ENCODE measurements around the gene AMN.
"Not testable (repeated sequence)": the region's sequence is repeated elsewhere in the genome, so short reads cannot be mapped to it uniquely, and the experiment has no call there.

AMN gene

DNA sequence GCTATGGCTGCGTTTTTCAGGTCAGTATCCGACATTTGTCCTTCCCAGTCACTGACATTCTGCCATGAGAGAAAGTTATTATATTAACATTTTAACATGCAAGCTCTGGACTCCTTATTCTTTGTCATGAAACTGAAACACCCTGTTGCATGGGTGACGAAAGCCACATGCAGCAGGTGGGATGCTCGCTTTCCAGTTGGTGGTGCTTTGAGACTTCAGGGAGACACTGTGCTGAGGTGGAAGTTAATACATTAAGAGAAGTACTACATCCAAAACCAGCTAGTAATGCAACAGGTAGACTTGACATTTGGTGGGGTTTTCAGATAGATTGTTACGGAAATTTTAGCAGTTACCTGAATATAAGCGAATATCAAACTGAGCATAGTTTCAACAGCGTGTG is 32.8 kb upstream of the AMN start:
- in situ Hi-C loops (cut with HindIII; ENCODE audit: low pct_unique_long_range_greater_than_20kb, low sequenced_read_pairs): no loop called here
- no peak for DNase-seq (ENCODE audit: low read depth in 1 of 2, low spot score in 1 of 2)
- no peak for TF ChIP-seq JUND (IDR thresholded peaks at IDR 0.05; ENCODE audit: low read depth)

DNA sequence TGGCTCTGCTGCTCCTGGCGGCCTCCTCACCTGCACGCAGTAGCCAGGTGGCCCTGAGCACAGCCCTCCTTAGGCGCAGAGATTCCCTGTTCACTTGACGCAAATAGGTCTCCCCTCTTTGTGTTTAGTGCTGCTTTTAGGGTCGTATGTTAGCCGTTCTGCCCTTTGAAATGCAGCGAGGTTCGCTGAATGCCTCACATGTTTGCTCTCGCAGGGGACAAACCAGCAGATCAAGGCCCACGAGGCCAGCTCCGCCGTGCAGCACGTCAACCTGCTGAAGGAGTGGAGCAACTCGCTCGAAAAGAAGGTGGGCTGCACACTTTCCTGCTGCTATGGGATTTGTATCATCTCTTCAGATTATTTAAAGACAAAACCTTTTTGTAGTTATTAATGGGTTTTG is 31.4 kb upstream of the AMN start:
- TF ChIP-seq JUND (IDR thresholded peaks at IDR 0.05; ENCODE audit: low read depth): no peak
- DNase-seq (ENCODE audit: low read depth in 1 of 2, low spot score in 1 of 2): no peak
- in situ Hi-C loops (cut with HindIII; ENCODE audit: low pct_unique_long_range_greater_than_20kb, low sequenced_read_pairs): no loop called here

DNA sequence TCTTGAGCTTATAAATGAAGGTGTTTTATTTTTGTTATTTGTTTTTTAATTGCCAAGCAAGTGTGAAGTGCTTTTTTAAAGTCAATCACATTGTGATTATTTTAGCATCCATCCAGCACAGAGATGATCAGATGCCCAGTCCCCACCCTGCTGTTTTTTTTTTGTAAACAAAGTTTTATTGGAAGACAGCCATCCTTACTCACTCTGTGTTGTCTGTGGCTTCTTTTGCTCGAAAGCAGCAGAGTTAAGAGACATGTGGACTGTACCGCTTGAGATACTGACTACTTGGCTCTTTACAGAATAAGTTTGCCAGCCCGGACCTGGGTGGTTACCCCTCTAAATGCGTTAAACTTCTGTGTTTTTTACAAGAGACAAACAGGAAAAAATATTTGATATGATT is 30.9 kb upstream of the AMN start:
- no peak for TF ChIP-seq JUND (IDR thresholded peaks at IDR 0.05; ENCODE audit: low read depth)
- no peak for DNase-seq (ENCODE audit: low read depth in 1 of 2, low spot score in 1 of 2)
- in situ Hi-C loops (cut with HindIII; ENCODE audit: low pct_unique_long_range_greater_than_20kb, low sequenced_read_pairs): no loop called here

DNA sequence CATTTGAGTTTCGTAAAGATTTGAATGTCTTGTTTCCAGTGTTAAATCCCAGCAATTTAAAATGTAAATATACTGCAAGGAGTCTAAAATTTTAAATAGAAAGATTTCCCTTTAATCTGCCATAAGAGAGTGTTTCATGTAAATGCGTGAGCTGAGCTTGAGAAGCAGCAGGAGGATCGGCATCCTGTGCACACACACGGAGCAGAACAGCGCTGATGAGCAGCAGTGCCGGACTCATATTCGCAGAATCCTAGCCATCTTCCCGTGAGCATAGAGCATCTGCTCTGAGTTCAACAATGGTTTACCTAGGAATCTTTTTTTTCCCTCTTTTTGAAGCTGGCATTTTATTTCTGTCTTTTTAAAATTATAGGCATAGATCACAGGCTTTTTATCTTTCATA is 29.8 kb upstream of the AMN start:
- in situ Hi-C loops (cut with HindIII; ENCODE audit: low pct_unique_long_range_greater_than_20kb, low sequenced_read_pairs): no loop called here
- no peak for DNase-seq (ENCODE audit: low read depth in 1 of 2, low spot score in 1 of 2)
- no peak for TF ChIP-seq JUND (IDR thresholded peaks at IDR 0.05; ENCODE audit: low read depth)

DNA sequence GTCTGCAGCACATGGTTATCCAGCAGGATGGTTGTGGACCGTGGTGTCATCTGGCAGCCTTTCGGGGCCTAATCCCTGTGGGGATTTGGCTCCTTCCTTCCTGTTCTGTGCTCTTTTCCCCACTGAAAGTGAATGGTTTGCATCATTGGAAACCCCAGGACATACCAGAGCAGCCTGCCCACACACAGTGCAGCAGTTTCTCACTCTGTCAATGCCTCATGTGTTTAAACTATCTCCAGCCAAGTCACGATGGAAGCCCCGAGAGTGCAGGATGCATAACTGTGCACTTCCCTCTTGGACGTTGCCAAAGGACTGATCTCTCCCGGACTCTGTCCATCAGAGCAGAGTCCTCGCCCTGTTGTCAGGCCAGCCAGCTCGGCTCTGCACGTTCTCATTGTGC is 29.0 kb upstream of the AMN start:
- no peak for DNase-seq (ENCODE audit: low read depth in 1 of 2, low spot score in 1 of 2)
- in situ Hi-C loops (cut with HindIII; ENCODE audit: low pct_unique_long_range_greater_than_20kb, low sequenced_read_pairs): no loop called here
- no peak for TF ChIP-seq JUND (IDR thresholded peaks at IDR 0.05; ENCODE audit: low read depth)

DNA sequence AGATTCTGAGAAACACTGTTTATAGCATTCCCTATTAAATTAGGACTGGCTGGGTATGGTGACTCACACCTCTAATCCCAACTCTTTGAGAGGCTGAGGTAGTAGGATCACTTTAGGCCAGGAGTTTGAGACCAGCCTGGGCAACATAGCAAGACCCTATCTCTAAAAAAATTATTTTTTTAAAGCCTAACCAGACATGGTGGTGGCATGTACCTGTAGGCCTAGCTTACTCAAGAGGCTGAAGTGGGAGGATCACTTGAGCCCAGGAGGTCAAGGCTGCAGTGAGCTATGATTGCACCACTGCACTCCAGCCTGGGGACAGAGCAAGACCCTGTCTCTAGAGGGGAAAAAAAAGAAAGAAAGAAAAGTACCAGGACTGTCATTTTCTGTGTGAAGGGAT is 25.7 kb upstream of the AMN start:
- DNase-seq (ENCODE audit: low read depth in 1 of 2, low spot score in 1 of 2); in situ Hi-C loops (cut with HindIII; ENCODE audit: low pct_unique_long_range_greater_than_20kb, low sequenced_read_pairs): not testable (repeated sequence)

DNA sequence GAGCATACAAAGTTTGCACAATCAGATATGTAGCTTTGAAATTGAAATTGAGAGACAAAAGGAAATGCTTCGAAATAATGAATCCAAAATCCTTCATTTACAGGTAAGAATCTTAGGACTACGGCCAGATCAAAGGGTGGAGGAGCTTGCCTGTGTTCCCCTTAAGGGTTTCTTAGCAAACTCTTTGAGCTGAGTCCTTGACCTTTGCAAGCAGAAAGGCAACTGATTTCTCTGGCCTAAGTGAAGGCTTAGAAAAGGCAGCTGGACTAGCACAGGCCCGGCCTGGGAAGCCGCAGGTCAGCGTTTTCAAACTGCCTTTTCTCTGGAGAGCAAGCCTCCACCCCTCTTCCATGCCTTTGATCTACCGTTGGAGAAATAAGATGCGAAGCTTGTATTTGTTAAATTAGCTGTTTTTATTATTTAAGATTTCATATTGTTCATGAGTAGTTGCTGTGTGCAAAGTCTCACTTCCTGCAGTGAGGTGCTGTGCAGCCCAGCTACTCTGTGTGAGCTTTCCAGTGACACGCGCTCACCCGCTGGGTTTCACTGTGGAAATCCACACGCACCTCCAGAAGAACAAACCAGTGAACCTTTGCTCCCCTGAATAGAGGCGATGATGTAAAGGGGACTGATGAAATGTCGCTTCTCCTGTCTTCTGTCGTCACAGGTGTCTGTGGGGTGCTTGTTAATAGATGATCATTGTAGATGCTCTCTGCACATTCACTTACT is 25.0 kb upstream of the AMN start:
- in situ Hi-C loops (cut with HindIII; ENCODE audit: low pct_unique_long_range_greater_than_20kb, low sequenced_read_pairs): no loop called here

DNA sequence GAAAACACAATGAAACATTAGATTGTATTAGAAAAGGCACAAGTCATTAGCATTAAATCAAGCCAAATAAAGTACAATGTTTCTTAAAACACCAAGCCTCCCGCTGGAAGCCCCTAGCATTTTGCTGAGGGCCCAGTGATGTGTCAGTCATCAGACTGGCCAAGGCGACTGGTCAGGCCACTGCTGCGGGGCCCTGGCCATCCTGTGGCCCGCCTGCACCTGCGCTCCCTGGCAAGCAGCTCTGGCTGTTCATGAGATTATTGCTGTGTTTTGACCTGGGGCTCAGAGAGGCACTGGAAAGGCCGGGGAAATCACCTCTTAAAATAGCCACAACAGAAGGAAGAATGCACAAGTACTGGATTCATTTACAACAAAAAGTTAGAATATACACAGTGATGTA is 24.2 kb upstream of the AMN start:
- TF ChIP-seq JUND (IDR thresholded peaks at IDR 0.05; ENCODE audit: low read depth): no peak
- in situ Hi-C loops (cut with HindIII; ENCODE audit: low pct_unique_long_range_greater_than_20kb, low sequenced_read_pairs): no loop called here
- no peak for DNase-seq (ENCODE audit: low read depth in 1 of 2, low spot score in 1 of 2)

More for the DNA sequence above, 25.0 kb upstream of the AMN start:
- no peak for TF ChIP-seq JUND (IDR thresholded peaks at IDR 0.05; ENCODE audit: low read depth)
- no peak for DNase-seq (ENCODE audit: low read depth in 1 of 2, low spot score in 1 of 2)

DNA sequence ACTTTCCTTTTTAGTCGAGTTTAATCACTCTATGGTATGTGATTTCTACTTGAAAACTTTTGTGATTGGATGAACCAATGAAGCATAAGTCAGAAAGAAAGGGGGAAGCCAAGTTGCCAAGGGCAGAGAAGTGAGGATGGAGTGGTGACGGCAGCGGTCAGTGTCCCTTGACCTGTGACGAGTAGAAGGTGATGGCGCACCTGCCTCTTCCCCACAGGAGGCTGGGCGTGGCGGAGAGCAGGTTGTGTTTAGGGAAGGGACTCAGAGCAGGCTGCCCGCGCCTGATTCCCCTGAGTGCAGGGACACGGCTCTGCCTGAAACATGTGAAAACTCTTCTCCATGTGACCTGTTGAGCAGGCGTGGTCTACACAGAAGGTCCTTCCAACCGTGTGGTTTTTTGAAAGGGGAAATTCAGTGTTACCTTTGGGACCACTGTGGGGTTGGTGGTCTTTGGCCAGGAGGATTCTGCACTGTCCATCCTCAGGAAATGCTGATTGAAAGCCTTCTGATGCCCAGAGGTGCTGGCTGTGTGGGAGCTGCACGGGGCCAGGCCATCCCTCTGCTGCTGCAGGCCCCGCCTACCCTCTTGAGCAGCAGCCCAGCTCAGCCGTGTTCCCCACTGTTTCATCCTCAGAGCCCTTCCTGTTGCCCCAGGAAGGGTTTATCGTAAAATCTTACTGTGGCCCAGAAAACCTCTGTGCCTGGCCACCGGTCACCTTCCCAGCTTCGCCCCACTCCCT is 23.5 kb upstream of the AMN start:
- no peak for TF ChIP-seq JUND (IDR thresholded peaks at IDR 0.05; ENCODE audit: low read depth)
- DNase-seq (ENCODE audit: low read depth in 1 of 2, low spot score in 1 of 2): no peak
- in situ Hi-C loops (cut with HindIII; ENCODE audit: low pct_unique_long_range_greater_than_20kb, low sequenced_read_pairs): no loop called here

DNA sequence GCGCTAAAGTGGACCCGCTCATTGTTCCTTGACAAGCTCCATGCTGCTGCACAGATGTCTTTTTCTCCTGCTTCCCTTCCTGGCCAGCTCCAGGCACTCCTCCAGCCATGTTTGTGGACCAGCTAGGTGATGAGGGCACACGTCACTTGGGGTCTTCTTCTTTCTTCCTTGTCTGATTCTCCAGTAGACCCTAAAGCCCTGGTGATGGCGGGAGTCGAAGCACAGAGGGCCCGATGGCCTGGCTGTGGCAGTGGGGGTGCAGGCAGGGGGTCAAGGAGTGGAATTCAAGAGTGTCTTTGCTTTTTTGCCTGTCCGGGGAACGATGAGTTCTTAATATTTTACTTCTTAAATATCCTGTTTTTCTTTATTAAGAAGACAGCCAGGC is 23.0 kb upstream of the AMN start:
- in situ Hi-C loops (cut with HindIII; ENCODE audit: low pct_unique_long_range_greater_than_20kb, low sequenced_read_pairs): no loop called here
- TF ChIP-seq JUND (IDR thresholded peaks at IDR 0.05; ENCODE audit: low read depth): no peak
- no peak for DNase-seq (ENCODE audit: low read depth in 1 of 2, low spot score in 1 of 2)

DNA sequence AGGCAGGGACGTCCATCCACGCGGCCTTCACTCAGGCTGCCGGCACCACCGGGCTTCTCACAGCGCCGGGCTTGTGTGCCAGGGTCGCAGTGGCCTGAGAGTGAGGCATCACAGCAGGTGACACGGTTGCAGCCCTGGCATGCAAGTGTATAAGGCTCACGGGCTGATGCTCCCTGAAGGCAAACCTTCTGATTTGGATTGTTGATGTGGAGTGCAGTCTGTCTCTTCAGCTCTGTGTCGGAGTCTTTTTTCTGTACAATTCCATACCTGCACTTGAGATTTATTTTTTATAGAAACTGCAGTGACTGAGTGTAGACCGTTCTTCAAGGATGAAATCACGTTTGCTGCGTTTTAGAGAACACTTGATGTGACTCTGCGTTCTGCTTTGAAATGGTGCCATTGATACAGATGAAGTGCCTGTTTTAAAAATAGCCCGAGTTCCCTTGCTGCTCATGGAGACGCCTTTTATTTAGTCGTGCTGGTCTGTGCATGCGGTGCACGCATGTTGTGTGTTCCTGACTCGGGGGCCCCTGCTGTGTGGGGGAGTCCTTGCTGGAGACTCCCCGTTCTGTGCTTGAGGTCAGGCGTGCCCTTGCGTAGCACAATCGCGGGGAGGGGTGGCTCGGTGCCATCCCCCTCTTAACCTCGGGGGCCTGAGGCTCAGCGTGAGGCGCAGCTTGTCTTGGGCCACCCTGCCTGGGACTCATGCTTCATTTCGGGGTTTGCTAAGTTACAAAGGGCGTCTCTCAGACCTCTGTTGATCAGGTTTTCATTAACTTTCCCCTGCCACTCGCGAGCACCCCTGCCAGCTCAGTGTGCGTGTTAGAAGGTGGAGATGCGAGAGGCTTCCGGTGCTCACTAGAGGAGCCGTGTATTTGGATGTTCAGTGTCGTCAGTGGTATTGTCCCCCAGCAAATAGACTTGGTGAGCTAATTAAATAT is 21.6 kb upstream of the AMN start:
- no peak for DNase-seq (ENCODE audit: low read depth in 1 of 2, low spot score in 1 of 2)
- in situ Hi-C loops (cut with HindIII; ENCODE audit: low pct_unique_long_range_greater_than_20kb, low sequenced_read_pairs): no loop called here
- no peak for TF ChIP-seq JUND (IDR thresholded peaks at IDR 0.05; ENCODE audit: low read depth)

DNA sequence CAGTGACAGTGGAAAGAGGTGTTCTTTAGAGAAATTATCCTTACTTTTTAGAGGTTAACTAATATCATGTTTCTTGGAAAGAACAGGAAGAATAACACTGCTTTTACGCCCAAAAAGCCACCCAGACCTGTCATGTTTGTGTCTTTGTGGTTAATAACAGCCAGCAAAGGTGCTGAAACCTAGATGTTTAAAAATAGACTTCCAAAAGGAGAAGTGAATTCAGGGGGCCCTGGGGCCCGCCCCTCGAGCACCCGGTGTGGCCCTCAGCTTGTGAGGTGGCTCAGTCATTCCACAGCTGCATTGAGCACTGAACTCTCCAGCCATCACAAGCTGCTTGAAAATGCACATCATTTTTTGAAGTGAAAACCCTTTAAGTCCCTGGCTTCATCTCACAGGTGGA is 20.8 kb upstream of the AMN start:
- TF ChIP-seq JUND (IDR thresholded peaks at IDR 0.05; ENCODE audit: low read depth): no peak
- no peak for DNase-seq (ENCODE audit: low read depth in 1 of 2, low spot score in 1 of 2)
- in situ Hi-C loops (cut with HindIII; ENCODE audit: low pct_unique_long_range_greater_than_20kb, low sequenced_read_pairs): no loop called here

DNA sequence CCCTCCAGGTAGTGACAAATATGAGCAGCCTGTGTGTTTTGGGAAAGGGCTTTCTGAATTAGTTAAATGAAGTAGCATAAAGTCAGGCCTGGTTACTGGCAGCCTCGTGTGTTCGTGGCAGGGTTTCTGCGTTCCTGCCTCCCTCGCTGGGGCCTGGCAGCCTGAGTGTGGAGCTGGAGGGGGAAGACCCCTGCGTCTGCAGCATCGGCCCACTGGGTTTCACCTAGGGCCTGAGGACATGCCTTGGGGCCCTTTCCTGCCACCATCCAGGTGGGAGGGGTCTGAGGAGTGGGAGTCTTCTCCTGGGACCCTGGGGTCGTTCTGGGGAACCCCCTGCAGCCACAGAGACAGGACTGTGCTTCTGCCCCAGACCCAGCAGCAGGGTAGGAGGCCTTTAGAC is 20.4 kb upstream of the AMN start:
- in situ Hi-C loops (cut with HindIII; ENCODE audit: low pct_unique_long_range_greater_than_20kb, low sequenced_read_pairs): no loop called here
- no peak for TF ChIP-seq JUND (IDR thresholded peaks at IDR 0.05; ENCODE audit: low read depth)
- DNase-seq (ENCODE audit: low read depth in 1 of 2, low spot score in 1 of 2): no peak
